GM18867 (cell line): ENCODE measurements around the gene NOTCH4.
"Not testable (repeated sequence)": the region's sequence is repeated elsewhere in the genome, so short reads cannot be mapped to it uniquely, and the experiment has no call there.

Experiments
- ATAC-seq: cut with Tn5 transposase; IDR thresholded peaks from one replicate; pipeline ENCODE4 v1.9.1; 2021; ENCODE audit warnings: mild to moderate bottlenecking, moderate library complexity; ENCODE audit not compliant: unreplicated experiment

The NOTCH4 gene

GRCh38 chr6:32218167-32218566 lies 5.7 kb downstream of the NOTCH4 start:
- no peak for ATAC-seq

- ATAC-seq: no peak
Measured at GRCh38 chr6:32216998-32217397, 6.9 kb downstream of the NOTCH4 start.

- no peak for ATAC-seq
Measured at GRCh38 chr6:32216285-32216684, 7.6 kb downstream of the NOTCH4 start.

GRCh38 chr6:32215617-32216016 lies 8.2 kb downstream of the NOTCH4 start:
- no peak for ATAC-seq

- no peak for ATAC-seq
Measured at GRCh38 chr6:32214126-32214525, 9.7 kb downstream of the NOTCH4 start.

GRCh38 chr6:32213649-32214048 lies 10.2 kb downstream of the NOTCH4 start:
- ATAC-seq: no peak

GRCh38 chr6:32212076-32212760 lies 11.6 kb downstream of the NOTCH4 start:
- ATAC-seq: no peak

GRCh38 chr6:32211432-32211831 lies 12.4 kb downstream of the NOTCH4 start:
- ATAC-seq: not testable (repeated sequence)

GRCh38 chr6:32210191-32210601 lies 13.7 kb downstream of the NOTCH4 start:
- no peak for ATAC-seq

GRCh38 chr6:32208996-32209395 lies 14.9 kb downstream of the NOTCH4 start:
- no peak for ATAC-seq

GRCh38 chr6:32204268-32204715 lies 19.6 kb downstream of the NOTCH4 start:
- ATAC-seq: no peak

GRCh38 chr6:32203426-32204267 lies 20.2 kb downstream of the NOTCH4 start:
- ATAC-seq: no peak

- no peak for ATAC-seq
Measured at GRCh38 chr6:32202186-32202585, 21.7 kb downstream of the NOTCH4 start.

- ATAC-seq: no peak
Measured at GRCh38 chr6:32200711-32201475, 23.0 kb downstream of the NOTCH4 start.

GRCh38 chr6:32198866-32199265 lies 25.0 kb downstream of the NOTCH4 start:
- no peak for ATAC-seq

- ATAC-seq: no peak
Measured at GRCh38 chr6:32198345-32198696, 25.5 kb downstream of the NOTCH4 start.

GRCh38 chr6:32196682-32197616 lies 26.9 kb downstream of the NOTCH4 start:
- ATAC-seq: no peak

- ATAC-seq: peak; percentile 79
Measured at GRCh38 chr6:32195902-32196681, 27.8 kb downstream of the NOTCH4 start.

GRCh38 chr6:32195652-32195901 lies 28.3 kb downstream of the NOTCH4 start:
- peak; percentile 75 for ATAC-seq
